HepG2 (cell line): ENCODE data around the gene NOB1. TPM values are rescaled to one million over a fixed set of nuclear protein-coding genes. Genes with fewer than 3 reads are reported as not detected.
A peak's percentile ranks its signal among the peaks of the same experiment; 100 is the strongest.

ENCODE experiments used
- GLI4 ChIP-seq: sonication (generic); formaldehyde crosslinking; IDR thresholded peaks from 2 replicates; pipeline ENCODE4 v1.5.1; 2020; ENCODE audit warnings: missing genetic modification reagents, mild to moderate bottlenecking, moderate library complexity, borderline replicate concordance
- PPARG ChIP-seq: conservative IDR thresholded peaks from 2 replicates; pipeline ENCODE4 v1.6.1; 2016; ENCODE audit warnings: missing biosample characterization, missing genetic modification reagents
- SP1 ChIP-seq, 2 experiments: fragments of 450-650 bp in 1 of 2; sonication (generic) in 1 of 2; formaldehyde crosslinking in 1 of 2; IDR thresholded peaks; 2 replicates each; pipeline versions ENCODE4 v1.4.0 to v1.6.1; 2016 to 2020; ENCODE audit warnings: missing genetic modification reagents in 1 of 2
- SPEN ChIP-seq: sonication (generic); formaldehyde crosslinking; IDR thresholded peaks from 2 replicates; pipeline ENCODE4 v1.5.1; 2020; ENCODE audit warnings: low read depth, mild to moderate bottlenecking, missing genetic modification reagents
- TEAD3 ChIP-seq: optimal IDR thresholded peaks from 2 replicates; pipeline ENCODE3; 2016; ENCODE audit warnings: borderline replicate concordance
- ZIK1 ChIP-seq: sonication (generic); formaldehyde crosslinking; IDR thresholded peaks from 2 replicates; pipeline ENCODE4 v1.5.0; 2020; ENCODE audit warnings: mild to moderate bottlenecking, low read depth, missing genetic modification reagents, borderline replicate concordance
- ZNF652 ChIP-seq: IDR thresholded peaks from 2 replicates; pipeline ENCODE4 v1.6.1; 2016; ENCODE audit warnings: low read depth, borderline replicate concordance
- polyA plus RNA-seq, 8 experiments: library from polyadenylated mRNA; depleted of rRNA in 3 of 8; stranded (reverse) in 7 of 8; unstranded in 1 of 8; fragments of >200 nt; fragmentation: Illumina TruSeq in 4 of 8; extraction: Trizol in 4 of 8; gene quantifications; 2 replicates each; pipeline versions ENCODE4 v1.2.1 to v1.2.3, GENCODE V29; 2011 to 2016; ENCODE audit warnings: low read depth in 4 of 8, missing spikeins in 1 of 8, mixed read lengths in 1 of 8; ENCODE audit not compliant: insufficient read depth in 1 of 8
- total RNA-seq, 5 experiments: library from RNA; depleted of rRNA; stranded (reverse); fragments of >200 nt; fragmentation: Illumina TruSeq; extraction: Trizol; gene quantifications; 2 replicates each; pipeline ENCODE4 v1.2.3, GENCODE V29; 2016; ENCODE audit warnings: low read depth in 1 of 5
- TF ChIP-seq, protein P1 (sequence below): sonication (generic); formaldehyde crosslinking; IDR thresholded peaks from one replicate; pipeline ENCODE4 v1.5.1; 2020; ENCODE audit warnings: mild to moderate bottlenecking, missing genetic modification reagents; ENCODE audit errors: not compliant biosample characterization
- TF ChIP-seq, protein P2 (sequence below), 2 experiments: sonication (generic) in 1 of 2; formaldehyde crosslinking in 1 of 2; IDR thresholded peaks; 2 replicates each; pipeline versions ENCODE4 v1.6.1 to v1.9.0; 2014 to 2022; ENCODE audit warnings: antibody characterized with exemption in 1 of 2, borderline replicate concordance in 1 of 2, inconsistent platforms in 1 of 2, low read depth in 1 of 2, missing genetic modification reagents in 1 of 2
- TF ChIP-seq, protein P3 (sequence below): sonication (generic); formaldehyde crosslinking; IDR thresholded peaks from 2 replicates; pipeline ENCODE4 v1.4.0; 2020; ENCODE audit warnings: mild to moderate bottlenecking, missing genetic modification reagents

The NOB1 gene
- total and polyA plus RNA-seq, 2 of the 13 experiments (the other 11 are each of a cell fraction or from before 2014, with no cell fraction given) = 47.1 to 162 TPM

DNA sequence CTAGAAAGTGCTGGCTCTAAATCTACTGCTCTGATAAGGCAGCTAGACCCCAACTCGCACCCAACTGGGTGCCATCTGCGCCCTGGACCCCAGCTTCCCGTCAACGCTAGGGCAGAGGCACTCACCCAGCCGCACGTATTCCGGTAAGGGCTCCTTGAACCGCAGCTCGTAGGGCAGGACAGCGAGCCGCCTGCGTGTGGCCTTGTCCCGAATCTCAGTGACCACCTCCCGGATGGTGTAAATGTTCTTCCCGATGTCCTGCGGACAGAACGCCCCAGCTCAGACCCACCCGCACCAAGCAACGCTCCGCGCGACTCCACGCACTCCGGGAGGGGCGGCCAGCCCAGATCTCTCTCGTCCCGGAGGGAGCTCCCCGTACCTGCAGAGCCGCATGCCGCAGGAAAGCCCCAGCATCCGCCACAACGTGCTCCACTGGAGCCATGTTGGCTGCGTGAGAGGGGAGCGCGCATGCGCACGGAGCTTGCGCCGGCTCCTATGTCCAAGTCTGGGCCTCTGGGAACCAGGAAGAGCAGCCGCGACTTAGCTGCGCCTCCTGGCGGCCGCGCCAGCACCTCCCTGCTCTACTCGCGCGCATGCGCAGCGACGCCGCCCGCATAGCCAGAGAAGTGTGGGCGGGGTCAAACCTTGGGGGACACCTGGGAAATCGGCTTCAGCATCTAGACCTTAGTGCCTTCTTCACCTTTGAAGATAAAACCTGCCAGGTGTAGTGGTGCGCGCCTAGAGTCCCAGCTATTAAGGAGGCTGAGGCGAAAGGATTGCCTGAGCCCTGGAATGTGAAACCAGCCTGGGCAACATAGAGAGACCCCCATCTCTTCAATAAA lies at the start of gene NOB1 (continued):
- TF ChIP-seq, protein P1, sequence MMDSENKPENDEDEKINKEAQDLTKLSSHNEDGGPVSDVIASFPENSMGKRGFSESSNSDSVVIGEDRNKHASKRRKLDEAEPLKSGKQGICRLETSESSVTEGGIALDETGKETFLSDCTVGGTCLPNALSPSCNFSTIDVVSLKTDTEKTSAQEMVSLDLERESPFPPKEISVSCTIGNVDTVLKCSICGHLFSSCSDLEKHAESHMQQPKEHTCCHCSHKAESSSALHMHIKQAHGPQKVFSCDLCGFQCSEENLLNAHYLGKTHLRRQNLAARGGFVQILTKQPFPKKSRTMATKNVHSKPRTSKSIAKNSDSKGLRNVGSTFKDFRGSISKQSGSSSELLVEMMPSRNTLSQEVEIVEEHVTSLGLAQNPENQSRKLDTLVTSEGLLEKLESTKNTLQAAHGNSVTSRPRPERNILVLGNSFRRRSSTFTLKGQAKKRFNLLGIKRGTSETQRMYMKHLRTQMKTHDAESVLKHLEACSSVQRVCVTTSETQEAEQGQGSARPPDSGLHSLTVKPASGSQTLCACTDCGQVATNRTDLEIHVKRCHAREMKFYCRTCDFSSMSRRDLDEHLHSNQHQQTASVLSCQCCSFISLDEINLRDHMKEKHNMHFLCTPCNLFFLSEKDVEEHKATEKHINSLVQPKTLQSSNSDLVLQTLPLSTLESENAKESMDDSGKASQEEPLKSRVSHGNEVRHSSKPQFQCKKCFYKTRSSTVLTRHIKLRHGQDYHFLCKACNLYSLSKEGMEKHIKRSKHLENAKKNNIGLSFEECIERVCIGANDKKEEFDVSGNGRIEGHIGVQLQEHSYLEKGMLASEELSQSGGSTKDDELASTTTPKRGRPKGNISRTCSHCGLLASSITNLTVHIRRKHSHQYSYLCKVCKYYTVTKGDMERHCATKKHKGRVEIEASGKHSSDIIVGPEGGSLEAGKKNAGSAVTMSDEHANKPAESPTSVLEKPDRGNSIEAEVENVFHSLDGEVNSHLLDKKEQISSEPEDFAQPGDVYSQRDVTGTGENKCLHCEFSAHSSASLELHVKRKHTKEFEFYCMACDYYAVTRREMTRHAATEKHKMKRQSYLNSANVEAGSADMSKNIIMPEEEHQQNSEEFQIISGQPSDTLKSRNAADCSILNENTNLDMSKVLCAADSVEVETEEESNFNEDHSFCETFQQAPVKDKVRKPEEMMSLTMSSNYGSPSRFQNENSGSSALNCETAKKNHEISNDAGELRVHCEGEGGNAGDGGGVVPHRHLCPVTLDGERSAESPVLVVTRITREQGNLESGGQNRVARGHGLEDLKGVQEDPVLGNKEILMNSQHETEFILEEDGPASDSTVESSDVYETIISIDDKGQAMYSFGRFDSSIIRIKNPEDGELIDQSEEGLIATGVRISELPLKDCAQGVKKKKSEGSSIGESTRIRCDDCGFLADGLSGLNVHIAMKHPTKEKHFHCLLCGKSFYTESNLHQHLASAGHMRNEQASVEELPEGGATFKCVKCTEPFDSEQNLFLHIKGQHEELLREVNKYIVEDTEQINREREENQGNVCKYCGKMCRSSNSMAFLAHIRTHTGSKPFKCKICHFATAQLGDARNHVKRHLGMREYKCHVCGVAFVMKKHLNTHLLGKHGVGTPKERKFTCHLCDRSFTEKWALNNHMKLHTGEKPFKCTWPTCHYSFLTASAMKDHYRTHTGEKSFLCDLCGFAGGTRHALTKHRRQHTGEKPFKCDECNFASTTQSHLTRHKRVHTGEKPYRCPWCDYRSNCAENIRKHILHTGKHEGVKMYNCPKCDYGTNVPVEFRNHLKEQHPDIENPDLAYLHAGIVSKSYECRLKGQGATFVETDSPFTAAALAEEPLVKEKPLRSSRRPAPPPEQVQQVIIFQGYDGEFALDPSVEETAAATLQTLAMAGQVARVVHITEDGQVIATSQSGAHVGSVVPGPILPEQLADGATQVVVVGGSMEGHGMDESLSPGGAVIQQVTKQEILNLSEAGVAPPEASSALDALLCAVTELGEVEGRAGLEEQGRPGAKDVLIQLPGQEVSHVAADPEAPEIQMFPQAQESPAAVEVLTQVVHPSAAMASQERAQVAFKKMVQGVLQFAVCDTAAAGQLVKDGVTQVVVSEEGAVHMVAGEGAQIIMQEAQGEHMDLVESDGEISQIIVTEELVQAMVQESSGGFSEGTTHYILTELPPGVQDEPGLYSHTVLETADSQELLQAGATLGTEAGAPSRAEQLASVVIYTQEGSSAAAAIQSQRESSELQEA (CRISPR knock-in tag) = peak; percentile 99
- TF ChIP-seq, protein P2, sequence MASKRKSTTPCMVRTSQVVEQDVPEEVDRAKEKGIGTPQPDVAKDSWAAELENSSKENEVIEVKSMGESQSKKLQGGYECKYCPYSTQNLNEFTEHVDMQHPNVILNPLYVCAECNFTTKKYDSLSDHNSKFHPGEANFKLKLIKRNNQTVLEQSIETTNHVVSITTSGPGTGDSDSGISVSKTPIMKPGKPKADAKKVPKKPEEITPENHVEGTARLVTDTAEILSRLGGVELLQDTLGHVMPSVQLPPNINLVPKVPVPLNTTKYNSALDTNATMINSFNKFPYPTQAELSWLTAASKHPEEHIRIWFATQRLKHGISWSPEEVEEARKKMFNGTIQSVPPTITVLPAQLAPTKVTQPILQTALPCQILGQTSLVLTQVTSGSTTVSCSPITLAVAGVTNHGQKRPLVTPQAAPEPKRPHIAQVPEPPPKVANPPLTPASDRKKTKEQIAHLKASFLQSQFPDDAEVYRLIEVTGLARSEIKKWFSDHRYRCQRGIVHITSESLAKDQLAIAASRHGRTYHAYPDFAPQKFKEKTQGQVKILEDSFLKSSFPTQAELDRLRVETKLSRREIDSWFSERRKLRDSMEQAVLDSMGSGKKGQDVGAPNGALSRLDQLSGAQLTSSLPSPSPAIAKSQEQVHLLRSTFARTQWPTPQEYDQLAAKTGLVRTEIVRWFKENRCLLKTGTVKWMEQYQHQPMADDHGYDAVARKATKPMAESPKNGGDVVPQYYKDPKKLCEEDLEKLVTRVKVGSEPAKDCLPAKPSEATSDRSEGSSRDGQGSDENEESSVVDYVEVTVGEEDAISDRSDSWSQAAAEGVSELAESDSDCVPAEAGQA (IDR thresholded peaks at IDR 0.05; ENCODE audit: low read depth) = peak; percentile 71; the same call in 1 of the 2 replicates
- TF ChIP-seq, protein P2 (CRISPR knock-in tag; IDR thresholded peaks at IDR 0.05; ENCODE audit: borderline replicate concordance) = peak; percentile 30; the same call in 1 of the 2 replicates
- TF ChIP-seq SPEN = peak; percentile 85
- TF ChIP-seq, protein P3, sequence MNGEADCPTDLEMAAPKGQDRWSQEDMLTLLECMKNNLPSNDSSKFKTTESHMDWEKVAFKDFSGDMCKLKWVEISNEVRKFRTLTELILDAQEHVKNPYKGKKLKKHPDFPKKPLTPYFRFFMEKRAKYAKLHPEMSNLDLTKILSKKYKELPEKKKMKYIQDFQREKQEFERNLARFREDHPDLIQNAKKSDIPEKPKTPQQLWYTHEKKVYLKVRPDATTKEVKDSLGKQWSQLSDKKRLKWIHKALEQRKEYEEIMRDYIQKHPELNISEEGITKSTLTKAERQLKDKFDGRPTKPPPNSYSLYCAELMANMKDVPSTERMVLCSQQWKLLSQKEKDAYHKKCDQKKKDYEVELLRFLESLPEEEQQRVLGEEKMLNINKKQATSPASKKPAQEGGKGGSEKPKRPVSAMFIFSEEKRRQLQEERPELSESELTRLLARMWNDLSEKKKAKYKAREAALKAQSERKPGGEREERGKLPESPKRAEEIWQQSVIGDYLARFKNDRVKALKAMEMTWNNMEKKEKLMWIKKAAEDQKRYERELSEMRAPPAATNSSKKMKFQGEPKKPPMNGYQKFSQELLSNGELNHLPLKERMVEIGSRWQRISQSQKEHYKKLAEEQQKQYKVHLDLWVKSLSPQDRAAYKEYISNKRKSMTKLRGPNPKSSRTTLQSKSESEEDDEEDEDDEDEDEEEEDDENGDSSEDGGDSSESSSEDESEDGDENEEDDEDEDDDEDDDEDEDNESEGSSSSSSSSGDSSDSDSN (CRISPR knock-in tag) = peak; percentile 96
- no peak for TF ChIP-seq ZNF652 (CRISPR knock-in tag)
- peak; percentile 96; the same call in 1 of the 2 replicates for TF ChIP-seq ZIK1
- no peak for TF ChIP-seq SP1 (IDR thresholded peaks at IDR 0.05)
- TF ChIP-seq SP1 (CRISPR knock-in tag; IDR thresholded peaks at IDR 0.05) = 0 out of 2 replicates have a peak, but pooled peaks have one; percentile 24
- peak; percentile 68 for TF ChIP-seq TEAD3 (CRISPR knock-in tag)
- no peak; the same call in 1 of the 2 replicates for TF ChIP-seq GLI4 (CRISPR knock-in tag)
- peak; percentile 82 for TF ChIP-seq PPARG
